Measurements from ENCODE around the gene TMEM184B.

The TMEM184B gene

DNA sequence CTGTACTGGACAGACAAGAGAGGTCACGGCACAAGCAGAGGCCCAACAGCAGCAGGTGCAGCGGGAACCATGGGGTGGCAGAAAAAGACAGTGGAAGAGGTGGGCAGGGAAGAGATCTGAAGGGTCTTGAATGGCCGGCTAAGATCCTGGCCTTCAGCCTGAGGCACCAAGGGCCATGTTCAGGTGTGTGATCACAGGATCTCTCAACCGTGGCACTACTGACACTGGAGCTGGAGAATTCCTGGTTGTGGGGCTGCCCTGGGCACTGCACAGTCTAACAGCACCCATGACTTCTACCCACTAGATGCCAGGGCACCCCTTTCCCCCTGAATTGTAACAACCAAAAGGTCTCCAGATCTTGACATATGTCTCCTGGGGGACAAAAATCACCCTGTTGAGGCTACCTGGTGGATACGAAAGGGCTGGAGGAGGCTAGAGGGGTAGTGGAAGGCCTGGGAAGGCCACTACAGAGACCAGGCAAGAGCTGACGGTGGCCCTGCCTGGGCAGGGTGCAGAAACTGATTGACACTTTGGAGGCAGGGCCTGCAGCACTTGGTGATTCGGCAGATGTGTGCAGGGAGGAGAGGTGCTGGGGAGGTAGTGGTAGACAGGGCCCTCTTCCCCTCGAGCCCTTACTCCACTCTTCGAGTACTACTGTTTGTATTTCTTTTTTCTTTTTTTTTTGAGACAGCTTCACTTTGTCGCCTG is 36.1 kb upstream of the TMEM184B start:
- no peak for DNase-seq (ENCODE audit: low spot score)

DNA sequence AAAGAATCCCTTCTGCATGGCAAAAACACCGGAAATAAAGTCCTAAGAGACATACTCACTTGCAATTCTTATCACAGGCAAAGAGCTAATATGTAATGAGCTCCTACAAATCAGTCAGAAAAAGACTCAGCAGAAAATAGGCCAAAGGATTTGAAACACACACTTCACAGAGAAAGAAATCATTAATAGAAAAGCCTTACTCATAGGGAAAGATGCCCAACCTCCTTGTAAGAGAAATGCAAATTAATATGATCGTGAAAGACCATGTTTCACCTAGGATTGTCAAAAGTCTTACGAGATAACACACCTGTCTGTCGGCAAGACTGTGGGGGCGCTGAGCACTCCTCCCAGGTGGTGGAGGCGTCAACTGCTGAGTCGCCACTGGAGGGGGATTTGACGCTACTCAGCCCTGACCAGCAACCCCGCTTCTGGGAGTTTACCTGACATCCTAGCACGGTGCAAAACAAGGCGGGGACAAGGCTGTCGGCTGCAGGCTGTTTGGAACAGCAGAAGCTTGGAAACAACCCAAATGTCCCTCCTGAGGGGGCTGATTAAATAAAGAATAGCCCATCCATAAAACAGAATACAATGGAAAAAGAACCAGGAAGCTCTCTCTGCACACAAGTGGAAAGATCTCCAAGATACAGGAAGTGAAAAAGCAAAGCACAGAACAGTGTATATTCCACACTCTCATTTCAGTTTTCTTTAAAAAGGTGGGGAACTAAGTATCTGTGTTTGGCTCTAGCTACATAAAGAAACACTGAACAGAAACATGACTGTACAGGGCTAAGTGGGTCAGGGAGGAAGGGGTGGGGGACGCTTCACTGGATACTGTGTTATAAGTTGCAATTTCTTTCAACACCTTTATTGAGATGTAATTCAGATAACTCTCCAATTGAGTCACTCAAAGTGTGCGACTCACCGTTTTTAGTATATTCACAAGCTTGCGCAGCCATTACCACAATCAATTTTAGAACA is 33.0 kb upstream of the TMEM184B start:
- DNase-seq (ENCODE audit: low spot score): no peak

DNA sequence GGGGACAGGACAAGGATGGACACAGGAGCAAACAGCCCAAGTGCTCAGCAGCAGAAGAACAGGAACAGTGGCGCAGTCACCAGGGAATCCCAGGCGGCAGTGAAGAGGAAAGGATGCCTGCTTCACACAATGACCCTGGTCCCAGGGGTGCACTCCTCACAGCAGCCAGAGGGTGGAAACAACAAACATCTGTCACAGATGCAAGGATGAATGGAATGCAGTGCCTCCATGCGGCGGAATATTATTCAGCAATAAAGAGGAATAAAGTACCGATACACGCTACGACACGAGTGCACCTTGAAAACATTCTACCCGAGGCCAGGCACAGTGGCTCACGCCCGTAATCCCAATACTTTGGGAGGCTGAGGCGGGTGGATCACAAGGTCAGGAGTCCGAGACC is 31.7 kb upstream of the TMEM184B start:
- DNase-seq (ENCODE audit: low spot score): no peak

- DNase-seq (ENCODE audit: low spot score): no peak
Measured at GRCh38 chr22:38303974-38304373, 31.2 kb upstream of the TMEM184B start.

- DNase-seq (ENCODE audit: low spot score): no peak
Measured at GRCh38 chr22:38302906-38303305, 30.1 kb upstream of the TMEM184B start.

DNA sequence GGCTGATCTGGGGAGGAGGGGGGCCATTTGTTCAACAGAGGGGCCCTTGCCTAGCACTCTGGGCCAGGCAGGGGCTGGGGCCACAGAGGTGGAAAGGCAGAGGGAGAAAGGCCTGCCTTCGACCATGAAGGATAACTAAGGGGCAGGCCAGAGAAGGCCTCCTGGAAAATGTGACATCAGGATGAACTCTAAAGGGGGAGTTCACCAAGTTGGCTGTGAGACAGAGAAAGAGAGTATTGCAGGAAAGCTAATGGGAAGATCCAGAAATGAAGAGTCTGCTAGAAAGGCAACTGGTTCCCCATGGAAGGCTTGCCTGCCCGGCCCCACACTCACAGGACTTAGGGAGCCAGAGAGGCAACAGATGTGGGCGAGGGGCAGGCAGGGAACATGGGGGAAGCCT is 28.1 kb upstream of the TMEM184B start:
- DNase-seq (ENCODE audit: low spot score): no peak

GRCh38 chr22:38300197-38300945 is 27.6 kb upstream of the TMEM184B start:
- no peak for DNase-seq (ENCODE audit: low spot score)

DNA sequence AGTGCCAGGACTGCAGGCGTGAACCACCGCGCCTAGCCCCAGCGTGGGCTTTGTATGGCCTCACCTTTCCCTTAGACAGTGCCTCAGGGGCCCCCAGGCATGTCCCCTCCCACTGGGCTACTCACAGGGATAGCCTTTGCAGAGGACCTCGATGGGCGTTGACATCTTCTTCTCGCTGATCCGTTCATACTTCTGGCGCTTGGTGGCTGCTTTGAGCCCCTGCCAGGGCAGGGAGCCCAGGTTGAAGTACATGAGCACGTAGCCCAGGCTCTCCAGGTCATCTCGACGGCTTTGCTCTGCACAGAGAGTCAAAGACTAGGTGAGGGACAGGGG is 26.9 kb upstream of the TMEM184B start:
- no peak for DNase-seq (ENCODE audit: low spot score)

DNA sequence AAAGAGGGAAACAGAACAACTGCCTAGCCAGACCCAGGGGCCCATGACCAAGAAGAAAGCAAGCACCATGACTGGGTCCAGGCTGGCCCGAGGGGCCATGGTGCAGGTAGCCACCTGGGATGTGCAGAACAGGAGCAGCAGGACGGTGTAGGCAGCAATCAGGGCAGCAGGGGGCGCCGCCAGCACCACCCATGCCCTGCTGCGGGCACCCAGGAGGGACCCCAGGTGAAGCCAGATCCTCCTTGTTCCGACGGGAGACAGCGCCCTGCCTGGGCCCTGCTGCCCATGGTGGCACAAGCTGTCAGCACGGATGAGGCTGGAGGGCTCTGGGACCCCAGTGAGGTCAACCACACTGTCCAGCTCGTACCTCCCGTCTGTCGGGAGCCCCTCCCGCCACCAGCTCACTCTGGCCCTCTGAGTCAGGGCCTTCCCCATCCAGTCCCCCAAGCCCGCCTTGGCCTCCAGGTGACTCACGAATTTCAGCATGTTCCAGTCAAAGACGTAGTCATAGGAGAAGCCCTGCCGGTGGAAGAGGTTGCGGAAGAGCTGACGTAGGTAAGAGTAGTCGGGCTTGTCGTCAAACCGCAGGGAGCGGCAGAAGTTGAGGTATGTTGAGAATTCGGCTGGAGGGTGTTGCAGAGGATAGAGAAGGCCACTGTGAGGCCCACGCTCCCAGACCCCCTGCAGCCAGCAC is 25.6 kb upstream of the TMEM184B start:
- DNase-seq (ENCODE audit: low spot score): no peak

DNA sequence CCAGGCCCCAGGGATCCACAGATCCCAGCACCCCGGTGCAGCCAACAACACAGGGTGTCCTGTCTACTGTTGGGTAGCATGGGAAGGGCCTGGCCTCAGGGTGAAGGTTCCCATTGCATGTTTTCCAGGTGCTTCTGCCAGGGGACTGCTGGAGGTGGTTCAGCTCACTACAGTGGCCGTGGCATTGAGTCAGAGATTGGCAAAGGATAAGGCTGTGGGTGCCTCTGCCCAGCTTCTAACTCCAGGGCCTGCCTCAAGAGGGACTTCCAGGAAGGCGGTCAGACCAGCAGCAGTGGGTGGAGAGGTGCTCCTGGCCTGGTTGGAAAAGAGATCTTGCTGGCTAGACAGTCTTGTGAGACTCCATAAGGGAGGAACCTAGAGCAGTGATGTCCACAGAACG is 23.6 kb upstream of the TMEM184B start:
- no peak for DNase-seq (ENCODE audit: low spot score)

GRCh38 chr22:38295863-38296262 is 23.1 kb upstream of the TMEM184B start:
- DNase-seq (ENCODE audit: low spot score): no peak

DNA sequence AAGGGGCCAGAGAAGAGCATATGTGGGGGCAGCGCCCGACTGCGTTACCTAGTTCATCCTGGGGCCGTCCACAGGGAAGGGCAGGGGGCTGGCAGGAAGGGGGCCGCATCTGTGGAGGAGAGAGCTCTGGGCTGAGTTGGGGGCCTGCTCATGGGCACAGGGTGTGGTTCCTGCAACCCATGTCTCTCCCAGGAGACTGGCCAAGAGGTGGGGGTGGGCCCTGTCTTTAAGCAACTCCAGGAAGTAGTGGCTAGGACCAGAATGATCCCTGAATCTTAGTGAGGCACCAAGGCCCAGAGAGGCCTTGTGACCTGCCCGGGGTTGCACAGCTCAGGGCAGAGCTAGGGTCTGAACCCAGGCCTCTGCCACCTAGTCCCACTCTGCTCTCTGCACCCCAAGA is 22.5 kb upstream of the TMEM184B start:
- no peak for DNase-seq (ENCODE audit: low spot score)

DNA sequence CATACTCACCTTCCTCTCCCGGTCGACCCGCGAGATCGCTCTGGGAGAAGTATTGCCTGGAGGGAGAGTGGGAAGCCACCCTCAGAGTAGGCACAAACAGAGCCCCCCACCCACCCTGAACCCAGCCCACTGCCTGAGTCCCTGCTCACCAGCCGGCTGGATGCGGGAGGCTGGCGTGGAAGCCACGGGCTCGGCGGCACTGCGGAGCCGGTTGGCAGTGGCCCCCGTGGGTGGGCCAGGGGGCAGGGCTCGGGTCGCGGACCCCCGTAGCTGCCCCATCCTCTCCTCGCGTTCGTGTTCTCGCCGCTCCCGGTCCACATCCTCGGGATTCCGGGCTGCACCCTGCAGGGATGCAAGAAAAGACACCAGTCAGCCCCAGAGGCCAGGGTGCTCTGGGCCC is 21.4 kb upstream of the TMEM184B start:
- no peak for DNase-seq (ENCODE audit: low spot score)

GRCh38 chr22:38292694-38293093 is 19.9 kb upstream of the TMEM184B start:
- no peak for DNase-seq (ENCODE audit: low spot score)

- DNase-seq (ENCODE audit: low spot score): no peak
Measured at GRCh38 chr22:38291201-38291777, 18.5 kb upstream of the TMEM184B start.

DNA sequence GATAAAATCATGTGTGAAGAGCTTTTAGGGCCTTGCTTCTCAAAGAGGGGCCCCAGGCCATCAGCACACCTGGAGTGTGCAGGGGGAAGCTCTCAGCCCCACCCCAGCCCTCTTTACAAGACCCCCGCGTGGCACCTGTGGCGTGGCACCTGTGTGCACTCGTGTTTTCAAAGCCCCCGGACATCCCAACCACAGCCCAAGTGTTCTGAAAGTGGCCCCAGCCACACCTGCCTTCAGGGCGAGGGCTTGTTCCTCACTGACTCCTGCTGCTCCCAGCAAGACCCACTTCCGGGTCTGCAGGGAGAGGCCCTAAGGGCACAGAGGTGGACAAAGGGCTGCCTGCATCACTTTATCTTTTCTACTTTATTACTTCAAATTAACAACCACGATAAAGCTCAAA is 17.5 kb upstream of the TMEM184B start:
- no peak for DNase-seq (ENCODE audit: low spot score)

GRCh38 chr22:38289583-38290082 is 16.8 kb upstream of the TMEM184B start:
- no peak for DNase-seq (ENCODE audit: low spot score)

DNA sequence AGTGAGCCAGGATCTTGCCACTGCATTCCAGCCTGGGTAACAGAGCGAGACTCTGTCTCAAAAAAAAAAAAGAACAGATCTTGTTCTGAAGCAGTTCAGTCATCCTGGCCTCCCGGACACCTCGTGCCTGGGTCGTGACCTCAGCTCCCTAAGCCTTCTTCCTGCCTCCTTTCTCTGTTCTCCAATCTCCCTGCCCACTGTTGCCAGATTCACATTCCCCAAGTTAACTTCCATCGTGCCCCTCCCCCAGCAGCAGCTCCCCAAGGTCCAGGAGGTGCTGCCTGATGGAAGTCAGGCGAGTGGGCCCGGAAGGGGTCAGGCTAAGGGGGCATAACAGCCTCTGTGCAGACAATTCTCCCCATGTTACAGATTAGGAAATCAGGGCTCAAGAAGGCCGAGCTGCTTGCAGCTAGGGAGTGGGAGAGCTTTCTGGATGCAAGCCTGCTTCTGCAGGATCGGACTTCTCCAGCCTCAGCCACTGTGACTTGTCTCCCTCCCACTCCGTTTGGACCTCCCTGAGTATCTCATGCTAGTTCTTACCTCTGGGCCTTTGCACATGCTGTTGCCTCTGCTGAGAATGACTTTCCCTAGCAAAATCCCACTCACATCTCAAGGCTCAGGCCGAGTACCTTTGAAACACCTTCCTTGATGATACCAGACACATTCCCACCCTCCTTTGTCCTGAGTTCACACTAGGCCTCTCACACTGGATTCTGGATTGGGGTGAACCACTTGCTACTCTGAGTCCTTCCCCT is 14.3 kb upstream of the TMEM184B start:
- DNase-seq (ENCODE audit: low spot score): no peak

GRCh38 chr22:38285018-38285417 is 12.2 kb upstream of the TMEM184B start:
- DNase-seq (ENCODE audit: low spot score): no peak

DNA sequence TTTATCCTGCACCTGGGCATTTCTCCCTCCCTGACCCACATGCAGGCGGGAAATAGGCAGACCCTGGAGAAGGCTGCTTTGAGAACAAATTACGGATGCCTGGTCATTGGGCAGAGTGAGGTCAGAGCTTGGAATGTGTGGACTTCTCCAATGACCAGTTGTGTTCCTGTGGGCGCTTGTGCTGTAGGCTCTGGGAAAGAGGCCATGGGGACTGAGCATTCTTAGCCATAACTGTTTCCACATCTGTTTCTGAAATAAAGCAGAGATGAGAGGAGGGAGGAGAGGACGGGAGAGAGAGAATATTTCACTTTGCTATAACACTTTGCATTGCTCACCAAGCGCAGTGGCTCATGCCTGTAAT is 11.2 kb upstream of the TMEM184B start:
- DNase-seq (ENCODE audit: low spot score): peak; percentile 84

- DNase-seq (ENCODE audit: low spot score): no peak
Measured at GRCh38 chr22:38282397-38282796, 9.6 kb upstream of the TMEM184B start.

Measured in AG08396 (cell line).